ENCODE data around the gene RALGAPB. TPM values are rescaled to one million over a fixed set of nuclear protein-coding genes. Genes with fewer than 3 reads are reported as not detected.
"Not testable (repeated sequence)": the region's sequence is repeated elsewhere in the genome, so short reads cannot be mapped to it uniquely, and the experiment has no call there.

Gene RALGAPB
- total RNA-seq, 4 donors from 2014 or later, result 34.4 to 86.7 (median 44.2) TPM

GRCh38 chr20:38454556-38455473 lies 17.8 kb upstream of the RALGAPB start:
- Histone ChIP-seq H3K4me1 (no peaks in the 10 kb centered on the region), H3K4me3 (no peak overlapping the region), H3K27ac (no peak overlapping the region), H3K9me3 (no peaks in the 10 kb centered on the region), H3K36me3 (peaks cover 16% of the 10 kb centered on the region), H3K27me3 (no peaks in the 10 kb centered on the region)
- no peak for DNase-seq (ENCODE audit: low spot score in 2 of 2)
- WGBS, result 93% methylated on average over 13 of the region's 13 CpGs
- TF ChIP-seq CTCF (IDR thresholded peaks at IDR 0.05) (no peak), POLR2AphosphoS5 (IDR thresholded peaks at IDR 0.05) (no peak), POLR2A (IDR thresholded peaks at IDR 0.05) (no peak), EP300 (IDR thresholded peaks at IDR 0.05) (no peak)

- TF ChIP-seq POLR2A (IDR thresholded peaks at IDR 0.05), result no peak
- TF ChIP-seq EP300 (IDR thresholded peaks at IDR 0.05), result no peak
- TF ChIP-seq POLR2AphosphoS5 (IDR thresholded peaks at IDR 0.05), result no peak
- no peak for TF ChIP-seq CTCF (IDR thresholded peaks at IDR 0.05)
- Histone ChIP-seq H3K27ac (no peak overlapping the region), H3K4me1 (peaks cover 3% of the 10 kb centered on the region), H3K4me3 (no peak overlapping the region), H3K27me3 (no peaks in the 10 kb centered on the region), H3K9me3 (no peaks in the 10 kb centered on the region), H3K36me3 (no peaks in the 10 kb centered on the region)
- DNase-seq (ENCODE audit: low spot score in 2 of 2), result no peak
- 95% methylated on average over 5 of the region's 5 CpGs for WGBS
Observed at GRCh38 chr20:38458314-38458713, 14.3 kb upstream of the RALGAPB start.

- Histone ChIP-seq H3K27me3 (no peaks in the 10 kb centered on the region), H3K4me3 (no peak overlapping the region), H3K4me1 (peaks cover 3% of the 10 kb centered on the region), H3K36me3 (no peaks in the 10 kb centered on the region), H3K9me3 (no peaks in the 10 kb centered on the region), H3K27ac (no peak overlapping the region)
- DNase-seq (ENCODE audit: low spot score in 2 of 2), result peak in 1 of 2 donors; percentile 9
- no peak for TF ChIP-seq POLR2AphosphoS5 (IDR thresholded peaks at IDR 0.05)
- no peak for TF ChIP-seq EP300 (IDR thresholded peaks at IDR 0.05)
- no peak for TF ChIP-seq CTCF (IDR thresholded peaks at IDR 0.05)
- no peak for TF ChIP-seq POLR2A (IDR thresholded peaks at IDR 0.05)
- WGBS, result 40% methylated on average over 5 of the region's 5 CpGs
Observed at GRCh38 chr20:38460040-38460623, 12.5 kb upstream of the RALGAPB start.

- H3K27ac ChIP-seq; H3K27me3 ChIP-seq; H3K4me1 ChIP-seq; DNase-seq (ENCODE audit: low spot score in 2 of 2); H3K36me3 ChIP-seq; H3K4me3 ChIP-seq; H3K9me3 ChIP-seq: not testable (repeated sequence)
- 31% methylated on average over 1 of the region's 2 CpGs for WGBS
Observed at GRCh38 chr20:38460631-38461030, 12.0 kb upstream of the RALGAPB start.

- peak in 1 of 2 donors; percentile 8 for DNase-seq (ENCODE audit: low spot score in 2 of 2)
- no CpG with 5 or more reads among the region's 33 CpGs for WGBS
- not testable (repeated sequence) for H3K36me3 ChIP-seq, H3K27ac ChIP-seq, H3K4me3 ChIP-seq, H3K27me3 ChIP-seq, H3K4me1 ChIP-seq, H3K9me3 ChIP-seq
Observed at GRCh38 chr20:38461167-38461566, 11.5 kb upstream of the RALGAPB start.

GRCh38 chr20:38461569-38461968 lies 11.1 kb upstream of the RALGAPB start:
- H3K9me3 ChIP-seq; H3K36me3 ChIP-seq; H3K27ac ChIP-seq; DNase-seq (ENCODE audit: low spot score in 2 of 2); H3K27me3 ChIP-seq; H3K4me1 ChIP-seq; H3K4me3 ChIP-seq: not testable (repeated sequence)
- WGBS, result no CpG with 5 or more reads among the region's 30 CpGs

All from suprapubic skin (tissue), 4 donors.